ENCODE measurements around the gene TSPAN9. TPM values are rescaled to one million over a fixed set of nuclear protein-coding genes. Genes with fewer than 3 reads are reported as not detected.

Gene TSPAN9
- total RNA-seq, 1 donor from 2014 or later, result 7.8 TPM

DNA sequence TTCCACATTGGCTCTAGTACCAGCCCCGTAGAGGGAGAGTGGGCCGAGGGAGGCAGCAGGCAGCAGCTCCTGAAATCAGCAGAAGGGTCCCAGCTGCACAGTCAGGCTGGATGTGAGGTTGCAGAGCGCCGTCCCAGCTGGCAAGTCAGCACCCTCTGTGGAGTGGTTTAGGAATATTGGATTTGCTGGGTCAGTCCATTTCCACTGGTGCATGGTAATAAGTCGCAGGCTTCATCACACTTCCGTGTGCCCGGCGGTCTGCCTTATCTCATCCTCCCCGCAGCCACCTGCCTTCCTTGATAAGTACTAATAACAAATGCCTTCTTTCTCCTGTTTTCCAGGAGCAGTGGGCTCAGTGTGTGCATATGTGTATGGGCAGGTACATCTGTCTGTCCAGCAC is 112.9 kb downstream of the TSPAN9 start:
- Mint-ChIP-seq H3K36me3 (no peaks in the 10 kb centered on the region), H3K27ac (no peak overlapping the region), H3K4me1 (peaks cover 24% of the 10 kb centered on the region), H3K9me3 (no peaks in the 10 kb centered on the region), H3K27me3 (ENCODE audit: insufficient read depth, low read depth) (peaks cover 16% of the 10 kb centered on the region), H3K4me3 (no peak overlapping the region)
- Histone ChIP-seq H3K4me2 (no peak overlapping the region), H3K27ac (no peak overlapping the region), H3K79me2 (ENCODE audit: low read depth) (no peaks in the 10 kb centered on the region), H3K4me1 (peaks cover 19% of the 10 kb centered on the region), H4K20me1 (ENCODE audit: low read depth) (peaks cover 34% of the 10 kb centered on the region), H3K9ac (no peak overlapping the region), H3K27me3 (no peaks in the 10 kb centered on the region), H3K36me3 (no peaks in the 10 kb centered on the region), H3K4me3 (no peak overlapping the region), H3K9me3 (ENCODE audit: low read depth) (no peaks in the 10 kb centered on the region), H2AFZ (replicated peaks) (no peak overlapping the region), H3F3A (ENCODE audit: low read depth) (no peaks in the 10 kb centered on the region)
- TF ChIP-seq EZH2phosphoT487 (IDR thresholded peaks at IDR 0.05) (no peak), EZH2 (IDR thresholded peaks at IDR 0.05) (no peak)
- TF ChIP-seq, protein P1, sequence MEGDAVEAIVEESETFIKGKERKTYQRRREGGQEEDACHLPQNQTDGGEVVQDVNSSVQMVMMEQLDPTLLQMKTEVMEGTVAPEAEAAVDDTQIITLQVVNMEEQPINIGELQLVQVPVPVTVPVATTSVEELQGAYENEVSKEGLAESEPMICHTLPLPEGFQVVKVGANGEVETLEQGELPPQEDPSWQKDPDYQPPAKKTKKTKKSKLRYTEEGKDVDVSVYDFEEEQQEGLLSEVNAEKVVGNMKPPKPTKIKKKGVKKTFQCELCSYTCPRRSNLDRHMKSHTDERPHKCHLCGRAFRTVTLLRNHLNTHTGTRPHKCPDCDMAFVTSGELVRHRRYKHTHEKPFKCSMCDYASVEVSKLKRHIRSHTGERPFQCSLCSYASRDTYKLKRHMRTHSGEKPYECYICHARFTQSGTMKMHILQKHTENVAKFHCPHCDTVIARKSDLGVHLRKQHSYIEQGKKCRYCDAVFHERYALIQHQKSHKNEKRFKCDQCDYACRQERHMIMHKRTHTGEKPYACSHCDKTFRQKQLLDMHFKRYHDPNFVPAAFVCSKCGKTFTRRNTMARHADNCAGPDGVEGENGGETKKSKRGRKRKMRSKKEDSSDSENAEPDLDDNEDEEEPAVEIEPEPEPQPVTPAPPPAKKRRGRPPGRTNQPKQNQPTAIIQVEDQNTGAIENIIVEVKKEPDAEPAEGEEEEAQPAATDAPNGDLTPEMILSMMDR (IDR thresholded peaks at IDR 0.05), result no peak
- no peak for DNase-seq (ENCODE audit: low spot score)

DNA sequence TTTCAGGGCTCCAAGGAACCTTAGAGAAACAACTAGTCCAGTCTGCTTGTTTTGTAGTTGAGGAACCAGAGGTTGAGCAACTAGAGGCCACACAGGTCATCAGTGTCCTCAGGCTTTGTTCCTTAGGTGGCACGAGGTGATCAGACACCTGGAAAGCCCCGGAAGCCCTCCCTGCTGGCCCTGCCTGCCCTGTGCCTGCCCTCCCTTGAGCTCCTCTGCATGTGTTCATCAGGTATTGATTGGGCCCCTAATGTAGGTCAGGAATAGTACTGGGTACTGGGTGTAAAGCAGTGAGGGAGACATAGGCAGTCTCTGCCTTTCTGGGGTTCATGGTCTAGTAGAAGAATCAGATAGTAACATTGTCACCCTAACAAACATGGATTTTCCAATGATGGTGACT is 114.3 kb downstream of the TSPAN9 start:
- H3K9ac ChIP-seq, result no peak overlapping the region
- no peaks in the 10 kb centered on the region for H3K27me3 ChIP-seq
- no peak overlapping the region for H3K4me3 Mint-ChIP-seq
- H3K4me2 ChIP-seq, result no peak overlapping the region
- peaks cover 40% of the 10 kb centered on the region for H4K20me1 ChIP-seq (ENCODE audit: low read depth)
- peaks cover 23% of the 10 kb centered on the region for H3K4me1 Mint-ChIP-seq
- no peaks in the 10 kb centered on the region for H3K36me3 Mint-ChIP-seq
- H3K79me2 ChIP-seq (ENCODE audit: low read depth), result no peaks in the 10 kb centered on the region
- H3K4me3 ChIP-seq, result no peak overlapping the region
- H3K9me3 ChIP-seq (ENCODE audit: low read depth), result no peaks in the 10 kb centered on the region
- no peaks in the 10 kb centered on the region for H3K9me3 Mint-ChIP-seq
- H3K27me3 Mint-ChIP-seq (ENCODE audit: insufficient read depth, low read depth), result peaks cover 14% of the 10 kb centered on the region
- TF ChIP-seq EZH2phosphoT487 (IDR thresholded peaks at IDR 0.05) (no peak), EZH2 (IDR thresholded peaks at IDR 0.05) (no peak)
- TF ChIP-seq, protein P1 (IDR thresholded peaks at IDR 0.05), result no peak
- peaks cover 14% of the 10 kb centered on the region for H3K4me1 ChIP-seq
- H2AFZ ChIP-seq (replicated peaks), result no peak overlapping the region
- DNase-seq (ENCODE audit: low spot score), result no peak
- no peak overlapping the region for H3K27ac Mint-ChIP-seq
- no peaks in the 10 kb centered on the region for H3K36me3 ChIP-seq
- no peaks in the 10 kb centered on the region for H3F3A ChIP-seq (ENCODE audit: low read depth)
- H3K27ac ChIP-seq, result no peak overlapping the region

DNA sequence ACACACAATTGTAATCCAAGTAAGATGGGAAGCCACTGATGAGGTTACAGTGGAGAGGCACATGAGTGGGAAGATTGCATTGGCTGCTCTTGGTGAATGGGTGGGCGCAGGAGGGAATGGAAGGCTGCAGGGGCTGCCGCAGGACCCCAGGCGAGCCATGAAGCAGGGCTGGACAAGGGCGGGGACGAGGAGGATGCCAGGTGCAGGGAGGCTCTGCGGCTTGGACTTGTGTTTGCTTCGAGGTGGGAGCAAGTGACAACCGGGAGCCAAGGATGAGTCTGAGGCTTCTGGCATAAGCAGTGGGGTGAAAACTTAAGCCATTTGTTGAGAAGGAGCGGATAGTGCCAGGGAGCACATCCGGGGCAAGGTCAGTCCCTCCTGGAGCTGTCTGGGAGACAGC is 115.0 kb downstream of the TSPAN9 start:
- peak overlapping the region; percentile 19 for H3K27ac Mint-ChIP-seq

DNA sequence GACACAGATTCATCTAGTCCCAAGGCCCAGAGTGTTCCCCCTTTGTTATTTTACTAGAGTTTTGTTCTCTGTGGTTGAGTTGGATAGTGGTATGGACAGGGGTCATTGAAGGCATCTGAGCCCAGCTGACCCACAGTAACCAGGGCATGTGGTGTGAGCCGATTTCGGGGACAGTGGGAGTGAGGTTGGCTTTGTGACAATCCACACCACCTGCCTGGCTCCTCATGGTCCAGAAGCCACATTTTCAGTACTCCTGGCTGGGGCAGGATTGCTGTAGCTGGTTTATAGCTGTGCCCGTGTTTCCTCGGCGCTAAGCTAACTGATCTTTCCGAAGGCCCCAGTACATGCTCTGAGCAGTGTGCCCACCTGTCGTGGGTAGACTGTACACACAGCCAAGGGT is 116.0 kb downstream of the TSPAN9 start:
- H4K20me1 ChIP-seq (ENCODE audit: low read depth), result peaks cover 38% of the 10 kb centered on the region
- TF ChIP-seq, protein P1 (IDR thresholded peaks at IDR 0.05), result no peak
- TF ChIP-seq EZH2phosphoT487 (IDR thresholded peaks at IDR 0.05), result no peak
- TF ChIP-seq EZH2 (IDR thresholded peaks at IDR 0.05), result no peak
- H3K9ac ChIP-seq, result no peak overlapping the region
- no peaks in the 10 kb centered on the region for H3K36me3 ChIP-seq
- no peak overlapping the region for H3K27ac ChIP-seq
- Mint-ChIP-seq H3K36me3 (no peaks in the 10 kb centered on the region), H3K27ac (no peak overlapping the region), H3K9me3 (no peaks in the 10 kb centered on the region), H3K4me1 (peaks cover 26% of the 10 kb centered on the region), H3K4me3 (no peak overlapping the region), H3K27me3 (ENCODE audit: insufficient read depth, low read depth) (peaks cover 20% of the 10 kb centered on the region)
- no peaks in the 10 kb centered on the region for H3K27me3 ChIP-seq
- no peaks in the 10 kb centered on the region for H3F3A ChIP-seq (ENCODE audit: low read depth)
- H3K4me1 ChIP-seq, result peaks cover 7% of the 10 kb centered on the region
- H2AFZ ChIP-seq (replicated peaks), result no peak overlapping the region
- no peak for DNase-seq (ENCODE audit: low spot score)
- no peaks in the 10 kb centered on the region for H3K9me3 ChIP-seq (ENCODE audit: low read depth)
- no peak overlapping the region for H3K4me2 ChIP-seq
- no peak overlapping the region for H3K4me3 ChIP-seq
- H3K79me2 ChIP-seq (ENCODE audit: low read depth), result no peaks in the 10 kb centered on the region

More for the DNA sequence above, 115.0 kb downstream of the TSPAN9 start:
- Histone ChIP-seq H3K4me1 (peaks cover 7% of the 10 kb centered on the region), H3K79me2 (ENCODE audit: low read depth) (no peaks in the 10 kb centered on the region), H3F3A (ENCODE audit: low read depth) (no peaks in the 10 kb centered on the region), H3K9me3 (ENCODE audit: low read depth) (no peaks in the 10 kb centered on the region), H2AFZ (replicated peaks) (no peak overlapping the region), H3K36me3 (no peaks in the 10 kb centered on the region), H3K27ac (no peak overlapping the region), H4K20me1 (ENCODE audit: low read depth) (peaks cover 38% of the 10 kb centered on the region), H3K4me3 (no peak overlapping the region), H3K27me3 (no peaks in the 10 kb centered on the region), H3K9ac (no peak overlapping the region), H3K4me2 (no peak overlapping the region)
- no peak for DNase-seq (ENCODE audit: low spot score)
- H3K4me1 Mint-ChIP-seq, result peaks cover 26% of the 10 kb centered on the region
- H3K36me3 Mint-ChIP-seq, result no peaks in the 10 kb centered on the region
- H3K9me3 Mint-ChIP-seq, result no peaks in the 10 kb centered on the region
- H3K4me3 Mint-ChIP-seq, result no peak overlapping the region
- TF ChIP-seq EZH2 (IDR thresholded peaks at IDR 0.05), result no peak
- H3K27me3 Mint-ChIP-seq (ENCODE audit: insufficient read depth, low read depth), result peaks cover 19% of the 10 kb centered on the region
